HCEC 1CT (cell line): Measurements from ENCODE around the gene NELFB.

ENCODE experiments used
- DNase-seq: peaks from one replicate; pipeline ENCODE4 v3.0.0-alpha.2; 2017

Gene NELFB

GRCh38 chr9:137254624-137255447 is at the start of gene NELFB:
NELFB (plus strand) TSS chr9:137255327.
- DNase-seq = peak; percentile 74

- no peak for DNase-seq
Observed at GRCh38 chr9:137206602-137207001, 48.5 kb upstream of the NELFB start.

- no peak for DNase-seq
Observed at GRCh38 chr9:137211532-137211931, 43.6 kb upstream of the NELFB start.

- DNase-seq = no peak
Observed at GRCh38 chr9:137212520-137212919, 42.6 kb upstream of the NELFB start.

GRCh38 chr9:137213160-137214060 is 41.7 kb upstream of the NELFB start:
- no peak for DNase-seq

GRCh38 chr9:137214620-137215019 is 40.5 kb upstream of the NELFB start:
- DNase-seq = no peak

- no peak for DNase-seq
Observed at GRCh38 chr9:137215196-137215986, 39.7 kb upstream of the NELFB start.

- no peak for DNase-seq
Observed at GRCh38 chr9:137216188-137216965, 38.8 kb upstream of the NELFB start.

GRCh38 chr9:137217276-137218211 is 37.6 kb upstream of the NELFB start:
- DNase-seq = no peak

- DNase-seq = no peak
Observed at GRCh38 chr9:137218212-137218753, 36.8 kb upstream of the NELFB start.

- no peak for DNase-seq
Observed at GRCh38 chr9:137218754-137219271, 36.3 kb upstream of the NELFB start.

- no peak for DNase-seq
Observed at GRCh38 chr9:137219757-137220316, 35.3 kb upstream of the NELFB start.

- no peak for DNase-seq
Observed at GRCh38 chr9:137220317-137221094, 34.6 kb upstream of the NELFB start.

GRCh38 chr9:137221095-137221505 is 34.0 kb upstream of the NELFB start:
- no peak for DNase-seq

GRCh38 chr9:137221506-137222111 is 33.5 kb upstream of the NELFB start:
- no peak for DNase-seq

GRCh38 chr9:137222190-137223077 is 32.7 kb upstream of the NELFB start, which contains the start of gene RNF208:
RNF208 (minus strand) TSS chr9:137222240; CDS start chr9:137221212, 1,028 bp downstream.
- no peak for DNase-seq
